PC-9 (cell line): ENCODE results near the gene KLC1.

Experiments
- EZH2 ChIP-seq: fragments of 200-600 bp; sonication (generic); IDR thresholded peaks from 2 replicates; pipeline ENCODE4 v1.8.0; 2017; ENCODE audit warnings: antibody characterized with exemption, low read depth
- TF ChIP-seq, protein P1 (sequence below): fragments of 200-600 bp; sonication (generic); conservative IDR thresholded peaks from 2 replicates; pipeline ENCODE4 v1.6.1; 2017; ENCODE audit warnings: mixed run types, antibody characterized with exemption, mild to moderate bottlenecking, moderate library complexity

DNA sequence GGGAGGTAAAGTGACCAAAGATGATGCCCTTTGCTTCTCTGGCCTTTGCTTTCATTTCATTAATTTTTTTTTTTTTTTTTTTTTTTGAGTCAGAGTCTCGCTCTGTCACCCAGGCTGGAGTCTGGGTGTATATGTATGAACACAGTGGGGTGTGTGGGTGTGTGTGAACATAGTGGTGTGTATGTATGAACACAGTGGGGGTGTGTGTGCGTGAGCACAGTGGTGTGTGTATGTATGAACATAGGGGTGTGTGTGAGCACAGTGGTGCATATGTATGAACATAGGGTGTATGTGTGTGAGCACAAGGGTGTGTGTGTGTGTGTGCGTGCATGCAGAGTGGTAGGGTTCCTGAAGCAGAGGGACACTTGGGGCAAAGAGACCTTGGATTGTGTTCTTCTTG, 9.6 kb downstream of the KLC1 start:
- TF ChIP-seq, protein P1, sequence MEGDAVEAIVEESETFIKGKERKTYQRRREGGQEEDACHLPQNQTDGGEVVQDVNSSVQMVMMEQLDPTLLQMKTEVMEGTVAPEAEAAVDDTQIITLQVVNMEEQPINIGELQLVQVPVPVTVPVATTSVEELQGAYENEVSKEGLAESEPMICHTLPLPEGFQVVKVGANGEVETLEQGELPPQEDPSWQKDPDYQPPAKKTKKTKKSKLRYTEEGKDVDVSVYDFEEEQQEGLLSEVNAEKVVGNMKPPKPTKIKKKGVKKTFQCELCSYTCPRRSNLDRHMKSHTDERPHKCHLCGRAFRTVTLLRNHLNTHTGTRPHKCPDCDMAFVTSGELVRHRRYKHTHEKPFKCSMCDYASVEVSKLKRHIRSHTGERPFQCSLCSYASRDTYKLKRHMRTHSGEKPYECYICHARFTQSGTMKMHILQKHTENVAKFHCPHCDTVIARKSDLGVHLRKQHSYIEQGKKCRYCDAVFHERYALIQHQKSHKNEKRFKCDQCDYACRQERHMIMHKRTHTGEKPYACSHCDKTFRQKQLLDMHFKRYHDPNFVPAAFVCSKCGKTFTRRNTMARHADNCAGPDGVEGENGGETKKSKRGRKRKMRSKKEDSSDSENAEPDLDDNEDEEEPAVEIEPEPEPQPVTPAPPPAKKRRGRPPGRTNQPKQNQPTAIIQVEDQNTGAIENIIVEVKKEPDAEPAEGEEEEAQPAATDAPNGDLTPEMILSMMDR = no peak
- no peak for TF ChIP-seq EZH2
